GM13977 (cell line): ENCODE measurements around the gene EDN1.

Source experiments
- DNase-seq: peaks from one replicate; pipeline ENCODE4 v3.0.0; 2012; ENCODE audit warnings: low spot score
- in situ Hi-C: fragments of 300-500 bp; cut with MboI; formaldehyde crosslinking; loops from one replicate; pipeline ENCODE4 v1.12.0; 2022; ENCODE audit warnings: low sequenced_read_pairs, low pct_unique_long_range_greater_than_20kb, mixed read lengths, inconsistent platforms; ENCODE audit not compliant: unreplicated experiment
- TF ChIP-seq, protein P1 (sequence below): IDR thresholded peaks from 2 replicates; pipeline ENCODE4 v1.5.1; 2012; ENCODE audit warnings: mild to moderate bottlenecking, control low read depth; ENCODE audit not compliant: insufficient read depth; ENCODE audit errors: extremely low read depth, missing control alignments

Gene EDN1

DNA sequence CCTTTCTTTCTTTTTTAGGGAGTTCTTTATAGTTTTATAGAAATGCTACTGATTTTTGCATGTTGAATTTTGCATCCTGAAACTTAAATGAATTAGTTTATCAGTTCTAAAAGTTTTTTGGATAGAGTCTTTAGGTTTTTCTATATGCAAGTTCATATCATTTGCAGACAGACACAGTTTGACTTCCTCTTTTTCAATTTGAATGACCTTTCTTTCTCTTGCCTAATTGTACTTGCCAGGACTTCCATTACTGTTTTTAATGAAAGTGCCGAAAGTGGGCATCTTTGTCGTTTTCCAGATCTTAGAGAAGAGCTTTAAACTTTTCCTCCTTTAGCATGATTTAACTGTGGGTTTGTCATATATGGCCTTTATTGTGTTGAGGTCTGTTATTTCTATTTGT lies 21.1 kb upstream of the EDN1 start:
- TF ChIP-seq, protein P1, sequence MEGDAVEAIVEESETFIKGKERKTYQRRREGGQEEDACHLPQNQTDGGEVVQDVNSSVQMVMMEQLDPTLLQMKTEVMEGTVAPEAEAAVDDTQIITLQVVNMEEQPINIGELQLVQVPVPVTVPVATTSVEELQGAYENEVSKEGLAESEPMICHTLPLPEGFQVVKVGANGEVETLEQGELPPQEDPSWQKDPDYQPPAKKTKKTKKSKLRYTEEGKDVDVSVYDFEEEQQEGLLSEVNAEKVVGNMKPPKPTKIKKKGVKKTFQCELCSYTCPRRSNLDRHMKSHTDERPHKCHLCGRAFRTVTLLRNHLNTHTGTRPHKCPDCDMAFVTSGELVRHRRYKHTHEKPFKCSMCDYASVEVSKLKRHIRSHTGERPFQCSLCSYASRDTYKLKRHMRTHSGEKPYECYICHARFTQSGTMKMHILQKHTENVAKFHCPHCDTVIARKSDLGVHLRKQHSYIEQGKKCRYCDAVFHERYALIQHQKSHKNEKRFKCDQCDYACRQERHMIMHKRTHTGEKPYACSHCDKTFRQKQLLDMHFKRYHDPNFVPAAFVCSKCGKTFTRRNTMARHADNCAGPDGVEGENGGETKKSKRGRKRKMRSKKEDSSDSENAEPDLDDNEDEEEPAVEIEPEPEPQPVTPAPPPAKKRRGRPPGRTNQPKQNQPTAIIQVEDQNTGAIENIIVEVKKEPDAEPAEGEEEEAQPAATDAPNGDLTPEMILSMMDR, result no peak
- DNase-seq, result no peak
- in situ Hi-C loops, result no loop called here

DNA sequence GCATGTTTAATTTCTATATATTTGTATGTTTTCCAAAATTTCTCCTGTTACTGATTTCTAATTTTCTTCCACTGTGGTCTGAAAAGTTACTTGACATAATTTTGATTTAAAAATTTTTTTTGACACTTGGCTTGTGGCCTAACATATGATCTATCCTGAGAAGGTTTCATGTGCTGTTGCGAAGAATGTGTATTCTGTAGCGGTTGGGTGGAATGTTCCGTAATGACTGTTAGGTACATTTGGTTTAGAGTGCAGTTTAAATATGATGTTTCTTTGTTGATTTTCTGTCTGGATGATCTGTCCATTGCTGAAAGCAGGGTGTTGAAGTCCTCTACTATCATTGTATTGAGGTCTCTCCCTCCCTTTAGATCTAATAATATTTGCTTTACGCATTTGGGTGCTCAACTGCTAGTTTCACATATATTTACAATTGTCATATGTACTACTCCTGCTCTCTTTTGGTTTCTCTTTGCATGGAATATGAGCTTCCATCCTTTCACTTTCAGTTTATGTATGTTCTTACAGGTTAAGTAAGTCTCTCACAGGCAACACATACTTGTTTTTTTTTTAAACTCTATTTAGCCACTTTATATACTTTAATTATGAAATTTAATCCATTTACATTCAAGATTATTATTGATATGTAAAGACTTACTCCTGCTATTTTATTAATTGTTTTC lies 19.5 kb upstream of the EDN1 start:
- no peak for DNase-seq
- TF ChIP-seq, protein P1, result no peak
- in situ Hi-C loops, result no loop called here

DNA sequence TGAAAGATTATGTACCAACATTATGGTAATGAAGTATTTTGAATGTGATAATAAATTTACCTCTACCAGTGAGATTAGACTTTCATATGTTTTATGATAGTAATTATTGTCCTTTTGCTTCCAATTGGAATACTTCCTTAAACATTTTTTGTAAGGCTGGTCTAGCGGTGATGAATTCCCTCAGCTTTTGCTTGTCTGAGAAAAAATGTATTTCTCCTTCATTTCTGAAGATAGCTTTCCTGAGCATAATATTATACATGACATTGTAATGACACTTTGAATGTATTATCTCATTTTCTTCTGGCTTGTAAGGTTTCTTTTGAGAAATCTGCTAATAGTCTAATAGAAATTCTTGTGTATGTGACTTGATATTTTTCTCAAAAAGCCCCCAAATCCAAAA lies 18.6 kb upstream of the EDN1 start:
- TF ChIP-seq, protein P1, result no peak
- in situ Hi-C loops, result no loop called here
- no peak for DNase-seq

DNA sequence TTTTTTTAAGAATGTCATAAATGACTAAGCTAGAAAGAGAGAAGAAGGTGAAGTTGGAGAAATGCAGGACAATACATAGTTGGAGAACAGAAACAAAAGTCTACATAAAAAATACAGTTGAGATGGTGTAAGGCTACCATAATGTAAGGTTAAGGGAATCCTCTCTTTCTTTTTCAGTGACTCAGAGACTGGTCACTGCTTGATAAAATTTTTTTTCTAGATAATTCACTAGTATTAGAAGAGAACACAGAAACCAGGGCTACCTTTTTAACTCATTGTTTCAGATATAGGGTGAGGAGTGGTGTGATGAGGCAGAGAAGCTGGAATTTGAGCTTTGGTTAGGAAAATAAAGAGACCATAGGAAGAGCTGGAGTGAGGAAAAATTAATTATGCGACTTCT lies 18.2 kb upstream of the EDN1 start:
- TF ChIP-seq, protein P1, result no peak
- no peak for DNase-seq
- in situ Hi-C loops, result no loop called here

DNA sequence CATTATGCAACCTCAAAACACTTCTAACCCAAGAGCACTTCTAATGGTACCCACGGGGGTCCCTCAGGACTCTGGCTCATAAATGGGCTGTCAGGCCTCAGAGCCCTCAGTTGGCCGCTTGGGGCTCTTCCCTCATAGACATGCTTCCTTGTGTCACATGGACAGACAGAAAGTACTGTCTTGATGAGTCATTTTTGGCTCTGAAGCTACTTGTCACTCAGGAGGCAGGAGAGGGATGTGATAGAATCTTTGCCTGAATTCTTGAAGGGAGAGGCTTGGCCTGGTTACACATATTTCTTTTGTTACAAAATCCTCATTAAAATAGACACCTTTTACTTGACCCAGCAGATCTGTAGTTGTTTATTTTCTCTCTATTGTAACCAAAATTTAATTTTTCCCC lies 15.1 kb upstream of the EDN1 start:
- TF ChIP-seq, protein P1, result no peak
- DNase-seq, result no peak
- in situ Hi-C loops, result loop anchor here (25.0 kb wide), 1 partner anchor 613 kb away; no protein-coding TSS in a partner anchor

DNA sequence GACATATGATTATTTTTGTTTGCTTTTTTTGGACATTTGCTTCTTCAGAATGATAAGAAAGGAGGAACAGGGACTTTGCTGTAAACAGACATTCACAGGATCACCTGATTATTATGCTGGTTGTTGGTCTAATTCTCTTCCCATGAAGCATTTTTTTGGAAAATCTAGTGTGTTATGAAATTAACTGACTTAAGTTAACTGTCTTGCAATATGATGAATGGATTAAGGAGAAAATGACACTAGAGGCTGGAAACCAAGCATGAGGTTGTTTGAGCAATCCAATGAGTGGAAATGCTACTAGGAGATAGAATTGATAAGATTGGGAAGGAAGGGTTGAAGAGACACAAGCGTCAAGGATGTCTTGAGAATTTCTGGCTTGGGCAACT lies 13.2 kb upstream of the EDN1 start:
- no peak for DNase-seq
- in situ Hi-C loops, result loop anchor here (25.0 kb wide), 1 partner anchor 615 kb away; no protein-coding TSS in a partner anchor
- TF ChIP-seq, protein P1, result no peak

DNA sequence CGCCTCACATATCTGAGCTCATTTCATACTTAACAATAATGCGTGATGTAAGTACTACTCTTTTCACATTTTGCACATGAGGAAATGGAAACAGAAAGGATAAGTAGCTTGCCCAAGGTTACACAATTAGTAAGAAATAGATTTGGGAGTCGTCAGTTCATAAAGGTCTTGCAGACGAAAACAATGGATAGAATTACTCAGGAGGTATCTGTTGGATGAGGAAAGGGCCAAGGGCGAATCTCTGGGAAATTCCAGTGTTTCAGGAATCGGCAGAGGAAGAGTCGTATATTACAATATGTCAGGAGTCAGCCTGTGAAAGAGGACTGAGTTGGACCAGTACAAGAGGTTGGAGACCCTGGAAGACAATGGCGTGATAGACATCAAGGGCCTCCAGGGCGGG lies 12.8 kb upstream of the EDN1 start:
- DNase-seq, result no peak
- TF ChIP-seq, protein P1, result no peak
- in situ Hi-C loops, result loop anchor here (25.0 kb wide), 1 partner anchor 615 kb away; no protein-coding TSS in a partner anchor
